ENCODE measurements around the gene OR2S2.
"Not testable (repeated sequence)": the region's sequence is repeated elsewhere in the genome, so short reads cannot be mapped to it uniquely, and the experiment has no call there.

OR2S2 gene

GRCh38 chr9:35958104-35958837 is at the start of gene OR2S2:
OR2S2 (minus strand) TSS chr9:35958154; CDS start chr9:35958098, 56 bp downstream.
- no peak for DNase-seq

GRCh38 chr9:36007316-36007708 is 49.4 kb upstream of the OR2S2 start:
- no peak for DNase-seq

- no peak for DNase-seq
Measured at GRCh38 chr9:36006549-36007315, 48.8 kb upstream of the OR2S2 start.

GRCh38 chr9:36005891-36006290 is 47.9 kb upstream of the OR2S2 start:
- DNase-seq: no peak

GRCh38 chr9:35998333-35998732 is 40.4 kb upstream of the OR2S2 start:
- DNase-seq: no peak

- DNase-seq: not testable (repeated sequence)
Measured at GRCh38 chr9:35997016-35997415, 39.1 kb upstream of the OR2S2 start.

GRCh38 chr9:35996358-35996970 is 38.5 kb upstream of the OR2S2 start:
- DNase-seq: no peak

- DNase-seq: no peak
Measured at GRCh38 chr9:35994959-35995358, 37.0 kb upstream of the OR2S2 start.

- no peak for DNase-seq
Measured at GRCh38 chr9:35993976-35994720, 36.2 kb upstream of the OR2S2 start.

GRCh38 chr9:35993136-35993535 is 35.2 kb upstream of the OR2S2 start:
- not testable (repeated sequence) for DNase-seq

GRCh38 chr9:35990155-35990554 is 32.2 kb upstream of the OR2S2 start:
- DNase-seq: no peak

GRCh38 chr9:35984021-35984420 is 26.1 kb upstream of the OR2S2 start:
- DNase-seq: no peak

- no peak for DNase-seq
Measured at GRCh38 chr9:35981699-35982098, 23.7 kb upstream of the OR2S2 start.

- no peak for DNase-seq
Measured at GRCh38 chr9:35980289-35981011, 22.5 kb upstream of the OR2S2 start.

- no peak for DNase-seq
Measured at GRCh38 chr9:35978792-35979191, 20.8 kb upstream of the OR2S2 start.

GRCh38 chr9:35976726-35977125 is 18.8 kb upstream of the OR2S2 start:
- DNase-seq: no peak

- DNase-seq: no peak
Measured at GRCh38 chr9:35974800-35975199, 16.8 kb upstream of the OR2S2 start.

- DNase-seq: peak; percentile 54
Measured at GRCh38 chr9:35972093-35972492, 14.1 kb upstream of the OR2S2 start.

GRCh38 chr9:35967042-35967441 is 9.1 kb upstream of the OR2S2 start:
- DNase-seq: no peak

GRCh38 chr9:35966433-35966832 is 8.5 kb upstream of the OR2S2 start:
- DNase-seq: no peak

- DNase-seq: no peak
Measured at GRCh38 chr9:35965011-35965410, 7.1 kb upstream of the OR2S2 start.

GRCh38 chr9:35962126-35962906 is 4.4 kb upstream of the OR2S2 start:
- DNase-seq: no peak

Data from stimulated activated CD4-positive, alpha-beta T cell treated with anti-CD3 and anti-CD28 coated beads, Interleukin-15, amount 100 ng/mL, for 24 hours (primary cell).